ENCODE results near the gene CCDC91. TPM values are rescaled to one million over a fixed set of nuclear protein-coding genes. Genes with fewer than 3 reads are reported as not detected.

CCDC91 gene
- total and polyA plus RNA-seq, 4 donors = 13.4 to 41.3 (median 23.3) TPM

GRCh38 chr12:28223858-28224257, 33.6 kb downstream of the CCDC91 start:
- peaks cover 0 to 2% (median 0%) of the 10 kb centered on the region in 4 donors for H3K9me3 ChIP-seq (ENCODE audit: control insufficient read depth in 4 of 4, insufficient read depth in 3 of 4, low read length in 3 of 4)
- WGBS, 2 donors = 74 to 77% methylated on average over 2 of the region's 2 CpGs
- peaks cover 0 to 4% (median 0%) of the 10 kb centered on the region in 5 donors for H3K4me1 ChIP-seq (ENCODE audit: control insufficient read depth in 5 of 5, insufficient read depth in 5 of 5, low read length in 5 of 5)
- DNase-seq (no peak), ATAC-seq (ENCODE audit: insufficient read depth, low FRiP score) (no peak)
- no peak overlapping the region for H3K27ac ChIP-seq (ENCODE audit: low read depth in 1 of 2, low read length in 1 of 2)
- no peak overlapping the region for H3K4me3 ChIP-seq
- no peak overlapping the region for H3K9ac ChIP-seq (ENCODE audit: insufficient read depth in 1 of 2, low read length in 2 of 2)
- no peak for TF ChIP-seq CTCF (IDR thresholded peaks at IDR 0.05; ENCODE audit: control extremely low read depth, extremely low read depth)
- no peaks in the 10 kb centered on the region for H3K27me3 ChIP-seq (ENCODE audit: control insufficient read depth in 3 of 3, insufficient read depth in 3 of 3, low read length in 2 of 3)
- no peaks in the 10 kb centered on the region for H3K36me3 ChIP-seq (ENCODE audit: control insufficient read depth in 4 of 4, insufficient read depth in 4 of 4, low read length in 4 of 4)

DNA sequence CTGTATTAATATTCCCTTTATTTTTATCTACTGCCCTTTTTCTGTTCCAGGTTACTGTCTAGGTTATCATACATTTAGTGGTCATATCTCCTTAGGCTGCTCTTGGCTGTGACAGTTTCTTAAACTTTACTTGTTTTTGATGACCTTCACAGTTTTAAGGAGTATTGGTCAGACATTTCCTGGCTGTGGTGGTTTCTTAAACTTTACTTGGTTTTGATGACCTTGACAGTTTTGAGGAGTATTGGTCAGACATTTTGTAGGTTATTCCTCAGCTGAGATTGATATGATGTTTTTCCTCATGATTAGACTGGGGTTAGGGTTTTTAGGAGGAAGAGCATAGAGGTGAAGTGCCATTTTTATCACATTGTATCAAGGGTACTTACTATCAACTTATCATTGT, 36.4 kb downstream of the CCDC91 start:
- Histone ChIP-seq H3K27ac (ENCODE audit: low read depth in 1 of 2, low read length in 1 of 2) (no peak overlapping the region), H3K27me3 (ENCODE audit: control insufficient read depth in 3 of 3, insufficient read depth in 3 of 3, low read length in 2 of 3) (no peaks in the 10 kb centered on the region), H3K4me1 (ENCODE audit: control insufficient read depth in 5 of 5, insufficient read depth in 5 of 5, low read length in 5 of 5) (peaks cover 0 to 1% (median 0%) of the 10 kb centered on the region in 5 donors), H3K4me3 (no peak overlapping the region), H3K36me3 (ENCODE audit: control insufficient read depth in 4 of 4, insufficient read depth in 4 of 4, low read length in 4 of 4) (no peaks in the 10 kb centered on the region), H3K9ac (ENCODE audit: insufficient read depth in 1 of 2, low read length in 2 of 2) (no peak overlapping the region), H3K9me3 (ENCODE audit: control insufficient read depth in 4 of 4, insufficient read depth in 3 of 4, low read length in 3 of 4) (no peaks in the 10 kb centered on the region)
- ATAC-seq (ENCODE audit: insufficient read depth, low FRiP score) = no peak
- DNase-seq = no peak
- TF ChIP-seq CTCF (IDR thresholded peaks at IDR 0.05; ENCODE audit: control extremely low read depth, extremely low read depth) = no peak

- no peak for ATAC-seq (ENCODE audit: insufficient read depth, low FRiP score)
- Histone ChIP-seq H3K4me3 (no peak overlapping the region), H3K4me1 (ENCODE audit: control insufficient read depth in 5 of 5, insufficient read depth in 5 of 5, low read length in 5 of 5) (no peaks in the 10 kb centered on the region), H3K27me3 (ENCODE audit: control insufficient read depth in 3 of 3, insufficient read depth in 3 of 3, low read length in 2 of 3) (no peaks in the 10 kb centered on the region), H3K9me3 (ENCODE audit: control insufficient read depth in 4 of 4, insufficient read depth in 3 of 4, low read length in 3 of 4) (no peaks in the 10 kb centered on the region), H3K9ac (ENCODE audit: insufficient read depth in 1 of 2, low read length in 2 of 2) (no peak overlapping the region), H3K27ac (ENCODE audit: low read depth in 1 of 2, low read length in 1 of 2) (no peak overlapping the region), H3K36me3 (ENCODE audit: control insufficient read depth in 4 of 4, insufficient read depth in 4 of 4, low read length in 4 of 4) (no peaks in the 10 kb centered on the region)
- TF ChIP-seq CTCF (IDR thresholded peaks at IDR 0.05; ENCODE audit: control extremely low read depth, extremely low read depth) = no peak
- 71 to 80% methylated on average over 3 of the region's 3 CpGs for WGBS, 2 donors
- DNase-seq = no peak
These were observed 37.0 kb downstream of the CCDC91 start for GRCh38 chr12:28227251-28227650.

DNA sequence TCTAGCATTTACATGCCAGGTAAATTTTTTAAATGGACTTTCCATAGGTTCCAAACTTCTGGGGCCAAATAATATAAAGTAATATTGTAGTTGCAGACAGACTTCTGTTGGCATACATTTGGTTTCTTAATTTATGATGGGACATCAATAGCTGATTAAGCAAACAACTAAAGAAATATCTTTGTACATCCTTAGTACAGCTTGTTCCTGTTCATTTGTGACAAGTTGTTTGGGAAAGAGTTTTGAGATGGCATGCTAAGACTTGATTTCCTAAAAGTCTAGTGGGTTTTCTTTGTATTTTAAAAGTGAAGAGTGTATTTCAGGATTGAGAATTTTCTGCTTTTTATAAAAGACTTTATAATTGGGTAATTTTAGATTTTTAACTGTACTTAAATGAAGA, 41.0 kb downstream of the CCDC91 start:
- DNase-seq (no peak), ATAC-seq (ENCODE audit: insufficient read depth, low FRiP score) (no peak)
- Histone ChIP-seq H3K4me1 (ENCODE audit: control insufficient read depth in 5 of 5, insufficient read depth in 5 of 5, low read length in 5 of 5) (peaks cover 0 to 4% (median 0%) of the 10 kb centered on the region in 5 donors), H3K9ac (ENCODE audit: insufficient read depth in 1 of 2, low read length in 2 of 2) (no peak overlapping the region), H3K4me3 (no peak overlapping the region), H3K36me3 (ENCODE audit: control insufficient read depth in 4 of 4, insufficient read depth in 4 of 4, low read length in 4 of 4) (no peaks in the 10 kb centered on the region), H3K27ac (ENCODE audit: low read depth in 1 of 2, low read length in 1 of 2) (no peak overlapping the region), H3K9me3 (ENCODE audit: control insufficient read depth in 4 of 4, insufficient read depth in 3 of 4, low read length in 3 of 4) (no peaks in the 10 kb centered on the region), H3K27me3 (ENCODE audit: control insufficient read depth in 3 of 3, insufficient read depth in 3 of 3, low read length in 2 of 3) (no peaks in the 10 kb centered on the region)
- no peak for TF ChIP-seq CTCF (IDR thresholded peaks at IDR 0.05; ENCODE audit: control extremely low read depth, extremely low read depth)
